ENCODE results near the gene MMP10.

MMP10 gene

GRCh38 chr11:102780491-102780918 lies at the start of gene MMP10:
Gene MMP10, minus strand, starts transcription at chr11:102780628. Its CDS starts 37 bp downstream, at chr11:102780591.
- DNase-seq: no peak

- no peak for DNase-seq
Measured at GRCh38 chr11:102829316-102830000, 49.0 kb upstream of the MMP10 start.

- no peak for DNase-seq
Measured at GRCh38 chr11:102824556-102824955, 44.1 kb upstream of the MMP10 start.

- no peak for DNase-seq
Measured at GRCh38 chr11:102819491-102819890, 39.1 kb upstream of the MMP10 start.

- no peak for DNase-seq
Measured at GRCh38 chr11:102813484-102813883, 33.1 kb upstream of the MMP10 start.

- DNase-seq: no peak
Measured at GRCh38 chr11:102812188-102812587, 31.8 kb upstream of the MMP10 start.

GRCh38 chr11:102810950-102811660 lies 30.7 kb upstream of the MMP10 start:
- DNase-seq: no peak

GRCh38 chr11:102809971-102810370 lies 29.5 kb upstream of the MMP10 start:
- no peak for DNase-seq

GRCh38 chr11:102807921-102808320 lies 27.5 kb upstream of the MMP10 start:
- no peak for DNase-seq

GRCh38 chr11:102806296-102806695 lies 25.9 kb upstream of the MMP10 start:
- DNase-seq: no peak

- DNase-seq: no peak
Measured at GRCh38 chr11:102802341-102802740, 21.9 kb upstream of the MMP10 start.

GRCh38 chr11:102800767-102801166 lies 20.3 kb upstream of the MMP10 start:
- DNase-seq: no peak

GRCh38 chr11:102799681-102800340 lies 19.4 kb upstream of the MMP10 start:
- no peak for DNase-seq

- no peak for DNase-seq
Measured at GRCh38 chr11:102798012-102798746, 17.8 kb upstream of the MMP10 start, which contains the start of gene MMP1. Gene MMP1, minus strand, starts transcription at chr11:102798160. Its CDS starts 68 bp downstream, at chr11:102798092.

- no peak for DNase-seq
Measured at GRCh38 chr11:102794382-102794781, 14.0 kb upstream of the MMP10 start.

GRCh38 chr11:102793677-102794290 lies 13.4 kb upstream of the MMP10 start:
- DNase-seq: no peak

GRCh38 chr11:102792604-102793003 lies 12.2 kb upstream of the MMP10 start:
- DNase-seq: no peak

- no peak for DNase-seq
Measured at GRCh38 chr11:102791271-102792036, 11.0 kb upstream of the MMP10 start.

- DNase-seq: no peak
Measured at GRCh38 chr11:102788334-102788995, 8.0 kb upstream of the MMP10 start.

- no peak for DNase-seq
Measured at GRCh38 chr11:102784380-102784779, 4.0 kb upstream of the MMP10 start.

GRCh38 chr11:102783720-102784119 lies 3.3 kb upstream of the MMP10 start:
- no peak for DNase-seq

Data from NCI-H1694 treated with DMSO at 0.1 percent for 48 hours (cell line).